Activated T-cell treated with anti-CD3 and anti-CD28 coated beads, Interleukin-2, amount 50 U/mL, for 24 hours (primary cell): ENCODE measurements around the gene LAPTM4A.

ENCODE experiments used
- DNase-seq: peaks from one replicate; pipeline ENCODE4 v3.0.0-alpha.2; 2020
- H3K27ac Mint-ChIP-seq: 2 replicates; pipeline ENCODE4 v1.8.0; 2020; ENCODE audit warnings: mild to moderate bottlenecking, mixed read lengths
- H3K27me3 Mint-ChIP-seq: 2 replicates; pipeline ENCODE4 v1.8.0; 2020; ENCODE audit warnings: mixed read lengths
- H3K36me3 Mint-ChIP-seq: 2 replicates; pipeline ENCODE4 v1.8.0; 2020; ENCODE audit warnings: low read depth, mixed read lengths
- H3K4me1 Mint-ChIP-seq: 2 replicates; pipeline ENCODE4 v1.8.0; 2020; ENCODE audit warnings: low read depth, mixed read lengths
- H3K4me3 Mint-ChIP-seq: 2 replicates; pipeline ENCODE4 v1.8.0; 2020; ENCODE audit warnings: mild to moderate bottlenecking, moderate library complexity, mixed read lengths
- H3K9me3 Mint-ChIP-seq: 2 replicates; pipeline ENCODE4 v1.8.0; 2020; ENCODE audit warnings: mixed read lengths

LAPTM4A gene

GRCh38 chr2:20067992-20068584 lies 16.7 kb upstream of the LAPTM4A start:
- Mint-ChIP-seq H3K4me3 (no peak overlapping the region), H3K9me3 (peaks cover 3% of the 10 kb centered on the region), H3K27ac (no peak overlapping the region), H3K27me3 (no peaks in the 10 kb centered on the region), H3K36me3 (no peaks in the 10 kb centered on the region), H3K4me1 (peaks cover 2% of the 10 kb centered on the region)
- no peak for DNase-seq

GRCh38 chr2:20065885-20066602 lies 14.6 kb upstream of the LAPTM4A start:
- Mint-ChIP-seq H3K27ac (no peak overlapping the region), H3K36me3 (no peaks in the 10 kb centered on the region), H3K9me3 (peaks cover 3% of the 10 kb centered on the region), H3K27me3 (peaks cover 5% of the 10 kb centered on the region), H3K4me3 (no peak overlapping the region), H3K4me1 (peaks cover 2% of the 10 kb centered on the region)
- no peak for DNase-seq

GRCh38 chr2:20064841-20065240 lies 13.4 kb upstream of the LAPTM4A start:
- Mint-ChIP-seq H3K9me3 (peaks cover 3% of the 10 kb centered on the region), H3K36me3 (no peaks in the 10 kb centered on the region), H3K4me1 (peaks cover 2% of the 10 kb centered on the region), H3K4me3 (no peak overlapping the region), H3K27ac (no peak overlapping the region), H3K27me3 (peaks cover 5% of the 10 kb centered on the region)
- no peak for DNase-seq

- peaks cover 2% of the 10 kb centered on the region for H3K4me1 Mint-ChIP-seq
- H3K36me3 Mint-ChIP-seq: no peaks in the 10 kb centered on the region
- no peak for DNase-seq
- peaks cover 3% of the 10 kb centered on the region for H3K9me3 Mint-ChIP-seq
- H3K27ac Mint-ChIP-seq: no peak overlapping the region
- H3K27me3 Mint-ChIP-seq: peaks cover 5% of the 10 kb centered on the region
- no peak overlapping the region for H3K4me3 Mint-ChIP-seq
These were observed 13.0 kb upstream of the LAPTM4A start for GRCh38 chr2:20064421-20064820.

GRCh38 chr2:20062615-20063545 lies 11.5 kb upstream of the LAPTM4A start:
- H3K4me1 Mint-ChIP-seq: peaks cover 2% of the 10 kb centered on the region
- no peaks in the 10 kb centered on the region for H3K36me3 Mint-ChIP-seq
- no peak for DNase-seq

GRCh38 chr2:20061940-20062339 lies 10.5 kb upstream of the LAPTM4A start:
- Mint-ChIP-seq H3K4me1 (peaks cover 2% of the 10 kb centered on the region), H3K36me3 (no peaks in the 10 kb centered on the region), H3K27ac (no peak overlapping the region), H3K4me3 (no peak overlapping the region), H3K27me3 (peaks cover 15% of the 10 kb centered on the region), H3K9me3 (peaks cover 3% of the 10 kb centered on the region)
- DNase-seq: no peak

More at GRCh38 chr2:20062615-20063545, 11.5 kb upstream of the LAPTM4A start:
- H3K27me3 Mint-ChIP-seq: peaks cover 8% of the 10 kb centered on the region
- peaks cover 3% of the 10 kb centered on the region for H3K9me3 Mint-ChIP-seq
- H3K4me3 Mint-ChIP-seq: no peak overlapping the region
- no peak overlapping the region for H3K27ac Mint-ChIP-seq

GRCh38 chr2:20061476-20061875 lies 10.0 kb upstream of the LAPTM4A start:
- DNase-seq: no peak

GRCh38 chr2:20060106-20060505 lies 8.7 kb upstream of the LAPTM4A start:
- no peak for DNase-seq
- H3K4me1 Mint-ChIP-seq: peaks cover 2% of the 10 kb centered on the region
- no peak overlapping the region for H3K4me3 Mint-ChIP-seq
- H3K27ac Mint-ChIP-seq: no peak overlapping the region
- peaks cover 33% of the 10 kb centered on the region for H3K27me3 Mint-ChIP-seq
- H3K36me3 Mint-ChIP-seq: no peaks in the 10 kb centered on the region
- peaks cover 3% of the 10 kb centered on the region for H3K9me3 Mint-ChIP-seq

More at GRCh38 chr2:20061476-20061875, 10.0 kb upstream of the LAPTM4A start:
- H3K9me3 Mint-ChIP-seq: peaks cover 3% of the 10 kb centered on the region
- peaks cover 2% of the 10 kb centered on the region for H3K4me1 Mint-ChIP-seq
- no peak overlapping the region for H3K27ac Mint-ChIP-seq
- no peaks in the 10 kb centered on the region for H3K36me3 Mint-ChIP-seq
- no peak overlapping the region for H3K4me3 Mint-ChIP-seq
- peaks cover 19% of the 10 kb centered on the region for H3K27me3 Mint-ChIP-seq

- no peak for DNase-seq
- Mint-ChIP-seq H3K4me1 (no peaks in the 10 kb centered on the region), H3K4me3 (no peak overlapping the region), H3K27me3 (peaks cover 43% of the 10 kb centered on the region), H3K36me3 (no peaks in the 10 kb centered on the region), H3K27ac (no peak overlapping the region), H3K9me3 (no peaks in the 10 kb centered on the region)
These were observed 5.8 kb upstream of the LAPTM4A start for GRCh38 chr2:20057268-20057667.

- Mint-ChIP-seq H3K27ac (no peak overlapping the region), H3K4me3 (no peak overlapping the region), H3K36me3 (peaks cover 10% of the 10 kb centered on the region), H3K27me3 (peaks cover 38% of the 10 kb centered on the region), H3K4me1 (peaks cover 5% of the 10 kb centered on the region), H3K9me3 (no peaks in the 10 kb centered on the region)
- no peak for DNase-seq
These were observed 3.5 kb upstream of the LAPTM4A start for GRCh38 chr2:20054931-20055330.

- Mint-ChIP-seq H3K27me3 (peaks cover 38% of the 10 kb centered on the region), H3K9me3 (no peaks in the 10 kb centered on the region), H3K36me3 (peaks cover 13% of the 10 kb centered on the region), H3K27ac (no peak overlapping the region), H3K4me1 (peaks cover 13% of the 10 kb centered on the region), H3K4me3 (no peak overlapping the region)
- no peak for DNase-seq
These were observed 2.7 kb upstream of the LAPTM4A start for GRCh38 chr2:20054119-20054518.

GRCh38 chr2:20052861-20053281 lies 1.4 kb upstream of the LAPTM4A start:
- no peak overlapping the region for H3K4me3 Mint-ChIP-seq
- DNase-seq: no peak
- H3K4me1 Mint-ChIP-seq: peaks cover 26% of the 10 kb centered on the region
- peaks cover 13% of the 10 kb centered on the region for H3K36me3 Mint-ChIP-seq
- no peak overlapping the region for H3K27ac Mint-ChIP-seq
- peaks cover 35% of the 10 kb centered on the region for H3K27me3 Mint-ChIP-seq
- H3K9me3 Mint-ChIP-seq: no peaks in the 10 kb centered on the region

GRCh38 chr2:20052229-20052851 lies 912 bp upstream of the LAPTM4A start:
- H3K9me3 Mint-ChIP-seq: no peaks in the 10 kb centered on the region
- H3K36me3 Mint-ChIP-seq: peaks cover 13% of the 10 kb centered on the region
- no peak for DNase-seq
- peaks cover 28% of the 10 kb centered on the region for H3K4me1 Mint-ChIP-seq
- H3K27ac Mint-ChIP-seq: no peak overlapping the region
- peaks cover 30% of the 10 kb centered on the region for H3K27me3 Mint-ChIP-seq
- no peak overlapping the region for H3K4me3 Mint-ChIP-seq
